GM21528 (cell line): ENCODE data around the gene TNFRSF25.
A peak's percentile ranks its signal among the peaks of the same experiment; 100 is the strongest.
"Not testable (repeated sequence)": the region's sequence is repeated elsewhere in the genome, so short reads cannot be mapped to it uniquely, and the experiment has no call there.

Experiments
- ATAC-seq: cut with Tn5 transposase; IDR thresholded peaks from one replicate; pipeline ENCODE4 v1.9.1; 2021; ENCODE audit warnings: mild to moderate bottlenecking, moderate library complexity; ENCODE audit not compliant: unreplicated experiment, low FRiP score

The TNFRSF25 gene

DNA sequence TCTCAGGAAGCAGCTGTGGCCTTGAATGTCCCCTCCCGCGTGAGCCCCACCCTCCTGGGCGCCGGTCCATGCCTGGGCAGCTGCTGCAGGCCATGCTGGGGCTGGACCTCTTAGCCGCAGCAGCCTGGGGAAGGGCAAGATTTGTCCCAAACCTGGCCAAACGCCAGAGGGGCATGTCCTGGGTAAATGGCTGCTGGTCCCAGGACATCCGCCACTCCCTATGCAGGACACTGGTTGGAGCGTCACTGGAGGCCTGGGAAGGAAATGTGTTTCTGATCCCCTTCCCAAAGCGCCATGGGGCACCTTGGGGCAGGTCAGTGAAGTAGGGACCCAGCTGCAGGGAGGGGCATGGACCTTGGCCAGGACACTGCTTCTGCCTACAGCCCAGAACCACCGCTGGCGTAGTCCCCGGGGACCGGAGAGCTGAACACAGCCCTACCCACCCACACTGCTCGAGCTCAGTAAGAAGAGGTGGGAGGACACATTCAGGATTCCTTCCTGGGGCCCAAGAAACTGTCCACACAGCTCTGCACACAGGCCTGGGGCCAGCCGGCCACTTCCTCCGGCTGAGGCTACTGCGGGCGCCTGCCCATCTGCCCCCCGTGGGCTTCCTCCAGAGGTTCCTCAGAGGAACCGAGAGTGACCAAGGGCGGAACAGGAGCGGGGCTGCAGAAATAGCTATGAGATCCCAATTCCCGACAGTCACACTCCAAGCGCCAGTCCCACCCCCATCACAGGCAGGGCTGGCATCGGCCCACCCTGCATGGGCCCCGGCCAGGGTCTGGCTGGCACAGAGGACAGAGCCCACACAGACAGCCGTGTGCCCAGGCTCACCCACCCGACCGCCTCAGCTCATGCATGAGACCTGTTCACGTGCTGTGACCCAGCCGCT is 36.3 kb upstream of the TNFRSF25 start:
- ATAC-seq = no peak

DNA sequence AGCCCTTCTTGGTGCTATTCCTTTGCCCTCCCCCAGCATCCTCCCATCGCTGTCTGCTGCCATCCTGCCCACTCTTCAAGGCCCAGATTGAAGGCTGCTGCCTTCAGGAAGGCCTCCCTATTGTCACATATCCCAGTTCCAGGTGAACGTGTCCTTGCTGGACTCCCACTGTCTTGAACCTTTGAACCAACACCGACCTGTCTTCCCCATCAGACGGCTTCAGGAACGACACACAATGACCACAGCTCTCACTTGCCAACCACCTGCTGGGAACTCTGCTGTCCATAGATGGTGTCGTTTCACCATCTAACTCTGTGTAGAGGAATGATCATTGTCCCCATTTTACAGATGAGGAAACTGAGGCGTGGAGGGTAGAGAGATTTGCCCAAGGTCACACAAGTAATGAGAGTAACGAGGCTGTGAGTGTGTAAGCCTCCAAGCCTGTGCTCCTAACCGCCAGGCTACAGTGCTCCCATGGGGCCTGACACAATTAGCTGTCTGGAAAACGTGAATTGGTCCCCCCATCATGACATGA is 35.4 kb upstream of the TNFRSF25 start:
- ATAC-seq = no peak

DNA sequence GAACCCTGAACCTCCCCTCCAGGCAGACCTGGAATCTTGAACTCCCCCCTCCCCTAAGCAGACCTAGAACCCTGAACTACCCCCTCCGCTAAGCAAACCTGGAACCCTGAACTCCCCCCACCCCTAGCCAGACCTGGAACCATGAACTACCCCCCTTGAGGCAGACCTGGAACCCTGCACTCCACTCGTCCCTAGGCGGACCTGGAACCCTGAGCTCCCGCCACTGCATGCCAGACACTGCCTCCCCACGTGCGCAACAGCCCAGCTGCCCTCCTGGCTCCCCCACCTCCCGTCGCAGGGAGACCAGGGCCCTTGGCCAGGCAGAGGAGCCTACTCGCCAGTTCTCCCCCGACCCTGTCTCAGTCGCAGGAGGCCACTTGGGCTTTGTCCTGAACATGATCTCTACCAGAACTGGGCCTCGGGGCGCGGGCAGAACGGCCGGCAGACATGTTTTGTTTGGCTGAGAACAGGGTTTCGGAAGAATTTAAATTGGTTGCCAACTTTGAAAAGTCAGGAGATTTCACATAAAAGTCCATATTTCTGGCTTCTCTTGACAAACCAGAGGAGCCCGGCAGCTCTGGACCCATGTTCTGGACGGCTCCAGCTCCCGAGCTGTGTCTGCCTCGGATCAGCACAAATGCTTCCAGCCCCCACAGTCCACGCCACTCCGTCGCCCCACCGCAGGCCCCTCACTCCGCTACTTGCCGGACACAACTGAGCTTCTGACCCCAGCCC is 34.7 kb upstream of the TNFRSF25 start:
- ATAC-seq = no peak

DNA sequence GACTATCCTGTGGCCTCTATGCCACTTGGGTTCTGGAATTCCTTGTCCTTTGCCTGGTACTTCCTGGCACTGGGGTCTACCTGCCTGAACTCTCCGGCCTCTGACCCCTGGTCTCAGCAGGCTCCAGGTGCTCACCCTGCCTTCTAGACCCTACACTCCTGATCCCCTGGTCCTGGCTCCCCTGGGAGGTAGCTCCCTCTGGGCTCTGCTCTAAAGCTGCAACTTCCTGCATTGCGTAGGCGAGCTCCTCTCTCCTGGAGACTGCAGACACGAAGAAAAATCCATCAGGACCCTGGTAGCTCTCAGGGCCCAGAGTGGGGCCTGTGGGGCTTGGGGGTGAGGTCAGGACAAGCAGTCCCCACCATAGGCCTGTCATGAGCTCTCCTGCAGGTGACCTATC is 33.3 kb upstream of the TNFRSF25 start:
- ATAC-seq = no peak

DNA sequence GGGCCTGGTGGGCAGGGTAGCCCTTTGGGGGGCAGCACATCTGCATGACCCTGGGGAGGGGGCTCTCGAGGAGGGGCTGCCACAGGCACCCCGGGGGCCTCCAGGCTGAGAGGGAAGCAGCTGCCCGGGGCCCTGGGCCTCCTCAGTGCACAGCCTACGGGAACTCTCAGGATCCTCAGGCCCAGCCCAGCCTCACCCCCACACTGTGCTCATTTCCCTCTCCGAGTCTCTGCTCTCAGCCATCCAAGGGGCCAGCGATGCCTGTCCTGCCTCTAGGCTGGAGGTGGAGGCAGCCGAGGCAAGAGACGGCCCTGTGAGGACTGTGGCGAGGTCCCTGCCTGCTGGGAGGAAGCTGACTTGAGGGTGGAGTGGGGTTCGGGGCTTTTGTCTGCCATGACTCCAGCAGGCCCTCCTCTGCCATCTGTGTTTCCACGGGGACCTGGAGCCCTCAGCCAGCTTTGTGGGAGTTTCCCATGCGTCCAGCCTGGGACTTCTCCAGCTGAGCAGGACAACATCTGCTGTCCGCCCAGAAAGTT is 32.7 kb upstream of the TNFRSF25 start:
- no peak for ATAC-seq

DNA sequence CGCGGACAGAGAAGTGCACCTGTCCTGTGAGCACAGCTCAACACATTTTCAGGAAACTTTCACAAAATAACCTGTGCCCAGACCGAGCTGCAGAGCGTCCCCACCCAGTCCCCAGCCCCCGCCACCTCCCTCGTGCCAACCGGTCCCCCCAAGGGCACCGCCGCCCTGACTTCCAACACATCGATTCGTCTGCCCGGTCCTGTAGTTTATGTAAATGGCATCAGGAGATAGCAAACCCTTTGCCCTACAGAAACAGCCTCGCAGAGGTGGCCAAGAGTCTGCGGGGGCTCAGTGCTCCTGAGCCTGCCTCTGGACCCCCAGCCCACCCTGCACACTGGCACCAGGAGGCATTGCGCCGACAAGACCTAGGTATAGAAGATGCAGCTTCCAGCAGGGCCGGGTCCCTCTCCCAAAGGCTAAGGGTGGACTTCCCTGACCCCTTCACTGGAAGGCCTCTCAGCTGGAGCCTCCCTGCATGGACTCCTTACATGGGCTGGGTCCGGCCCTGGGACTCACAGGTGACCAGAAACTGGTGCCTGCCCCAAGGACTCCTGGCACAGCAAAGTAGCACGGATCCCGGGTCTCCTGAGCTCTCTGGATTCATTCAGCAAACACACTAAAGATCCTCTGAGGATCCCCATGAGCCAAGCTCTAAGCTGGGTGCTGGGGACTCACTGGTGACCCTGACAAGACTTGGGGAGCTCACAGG is 32.0 kb upstream of the TNFRSF25 start:
- no peak for ATAC-seq

DNA sequence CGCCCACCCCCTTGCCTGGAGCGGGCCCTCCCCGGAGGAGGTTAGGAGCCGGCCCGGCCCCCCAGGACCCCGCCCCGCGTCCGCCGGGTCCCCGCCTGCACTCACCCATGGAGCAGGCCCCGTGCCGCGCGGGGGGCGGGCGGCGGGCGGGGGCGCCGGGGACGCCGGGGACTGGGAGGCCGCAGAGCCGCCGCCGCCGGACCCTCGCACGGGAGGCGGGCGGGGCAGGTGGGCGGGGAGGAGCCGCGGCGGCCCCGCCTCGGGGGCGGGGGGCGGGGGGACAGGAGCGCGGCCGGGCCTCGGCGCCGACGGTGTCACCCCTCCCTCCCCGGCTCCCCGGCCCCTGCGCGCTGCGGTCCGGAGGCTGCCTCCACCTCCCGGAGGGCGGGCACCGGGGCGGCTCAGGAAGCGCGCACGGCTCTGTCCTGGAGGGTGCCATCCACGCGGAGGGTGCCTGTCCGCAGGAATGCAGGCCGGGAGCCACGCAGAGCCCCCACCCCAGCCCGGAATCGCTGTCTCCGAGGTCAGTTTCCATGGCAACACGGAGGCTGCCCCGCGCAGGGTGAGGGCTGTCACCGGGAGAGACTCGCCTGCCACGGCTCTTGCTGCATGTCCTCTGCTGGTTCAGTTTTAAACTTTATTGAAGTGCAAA is 31.4 kb upstream of the TNFRSF25 start:
- ATAC-seq = no peak

DNA sequence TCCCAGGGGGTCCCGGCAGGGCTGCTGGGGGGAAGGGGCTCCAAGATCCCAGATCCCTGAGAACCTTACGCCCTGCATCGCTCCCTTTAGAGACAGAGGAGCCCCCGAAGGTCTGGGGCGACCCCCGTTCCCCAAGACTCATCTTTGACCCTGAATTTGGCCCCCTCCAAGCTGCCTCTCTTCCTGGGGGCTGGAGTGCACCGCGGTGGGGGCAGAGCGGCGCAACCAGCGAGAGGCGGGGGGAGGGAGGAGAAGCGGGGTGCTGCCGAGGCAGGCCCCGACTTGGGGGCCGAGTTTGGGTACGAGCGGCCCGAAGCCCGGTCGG is 30.9 kb upstream of the TNFRSF25 start:
- no peak for ATAC-seq

DNA sequence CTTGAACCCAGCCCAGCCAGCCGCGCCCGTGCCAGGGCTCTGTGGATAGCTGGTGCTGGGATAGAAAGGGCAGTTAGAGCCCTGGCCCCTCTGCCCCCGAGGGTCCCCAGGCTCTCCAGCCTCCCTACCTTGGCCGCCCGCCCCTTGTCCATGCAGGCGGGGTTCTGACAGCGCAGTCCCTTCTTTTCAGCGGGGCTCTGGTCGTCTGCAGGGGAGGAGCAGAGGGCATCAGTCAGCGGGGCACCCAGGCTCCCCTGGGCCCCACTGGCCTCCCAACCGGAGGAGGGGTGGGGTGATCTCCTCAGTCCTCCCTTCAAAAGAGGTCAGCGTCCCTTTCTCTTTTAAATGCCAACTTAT is 30.4 kb upstream of the TNFRSF25 start:
- ATAC-seq = no peak

DNA sequence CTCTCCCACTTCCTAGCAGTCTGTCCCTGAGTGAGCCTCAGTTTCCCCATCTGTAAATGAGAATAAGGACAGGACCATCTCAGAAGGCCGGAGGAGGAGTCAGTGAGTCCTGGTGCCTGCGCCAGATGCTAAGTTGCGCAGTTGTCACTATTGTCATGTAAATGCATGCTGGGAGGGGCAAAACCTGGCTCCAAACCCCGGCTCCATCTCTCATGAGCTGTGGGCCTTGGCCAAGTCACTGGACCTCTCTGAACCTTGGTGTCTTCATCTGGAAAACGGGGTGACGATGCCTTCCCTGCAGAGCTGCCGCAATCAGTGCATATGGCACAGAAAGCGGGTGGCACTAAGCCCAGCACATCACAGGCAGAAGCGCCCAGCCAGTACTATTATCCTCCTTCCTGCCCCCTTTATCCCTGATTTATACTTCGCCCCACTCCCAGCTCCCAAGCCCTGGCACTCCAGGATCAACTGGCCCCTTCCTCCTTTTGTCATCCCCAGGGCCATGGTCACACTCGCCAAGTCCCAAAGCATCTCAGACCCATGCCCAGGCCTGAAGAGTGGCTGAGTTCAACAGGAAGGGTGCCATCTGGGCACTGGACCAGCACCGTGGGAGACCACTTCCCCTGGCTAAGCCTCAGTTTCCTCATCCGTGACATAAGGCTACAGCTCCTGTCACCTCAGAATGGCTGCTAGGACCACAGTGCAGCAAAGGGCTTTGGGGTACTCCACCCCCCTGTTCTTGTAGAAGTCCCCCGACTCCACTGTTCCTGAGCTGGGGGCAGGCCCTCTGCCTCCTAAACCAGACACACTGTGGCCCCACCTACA is 29.8 kb upstream of the TNFRSF25 start:
- no peak for ATAC-seq

DNA sequence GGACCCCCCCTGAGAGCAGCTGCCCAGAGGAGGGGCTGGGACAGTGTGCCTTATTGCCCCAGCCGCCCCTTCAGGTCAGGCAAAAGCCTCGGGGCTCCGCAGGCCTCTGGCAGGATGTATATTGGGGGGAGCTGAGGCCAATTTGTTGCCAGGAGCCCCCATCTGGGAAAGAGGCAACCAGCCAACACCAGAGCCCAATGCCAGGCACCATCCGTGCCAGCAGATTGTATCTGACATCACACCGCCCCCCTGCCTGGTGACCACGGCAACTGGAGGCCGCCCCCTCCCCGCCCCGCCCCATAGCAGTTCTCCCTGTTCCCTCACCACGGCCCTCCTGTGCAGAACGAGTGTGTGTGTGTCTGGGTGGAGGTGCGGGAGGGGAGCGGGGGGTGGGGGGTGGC is 29.1 kb upstream of the TNFRSF25 start:
- ATAC-seq = no peak

DNA sequence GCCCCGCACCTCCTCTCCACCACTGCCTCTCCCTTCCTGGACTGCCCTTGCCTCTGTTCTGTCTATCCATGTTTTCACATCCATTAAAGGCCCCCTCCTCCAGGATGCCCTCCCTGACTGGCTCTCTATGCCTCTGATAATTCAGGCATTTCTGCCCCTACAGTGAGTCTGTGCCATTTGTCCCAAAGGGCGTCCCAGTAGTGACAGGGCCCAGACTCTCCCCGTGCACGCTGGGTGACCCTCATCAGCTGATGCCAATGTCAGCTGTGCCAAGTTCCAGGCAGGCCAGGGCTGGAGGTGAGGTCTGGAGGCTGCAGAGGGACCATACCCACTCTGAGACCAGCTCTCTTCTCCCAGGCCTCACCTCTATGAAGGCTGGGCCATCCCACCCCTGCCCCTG is 28.7 kb upstream of the TNFRSF25 start:
- no peak for ATAC-seq

DNA sequence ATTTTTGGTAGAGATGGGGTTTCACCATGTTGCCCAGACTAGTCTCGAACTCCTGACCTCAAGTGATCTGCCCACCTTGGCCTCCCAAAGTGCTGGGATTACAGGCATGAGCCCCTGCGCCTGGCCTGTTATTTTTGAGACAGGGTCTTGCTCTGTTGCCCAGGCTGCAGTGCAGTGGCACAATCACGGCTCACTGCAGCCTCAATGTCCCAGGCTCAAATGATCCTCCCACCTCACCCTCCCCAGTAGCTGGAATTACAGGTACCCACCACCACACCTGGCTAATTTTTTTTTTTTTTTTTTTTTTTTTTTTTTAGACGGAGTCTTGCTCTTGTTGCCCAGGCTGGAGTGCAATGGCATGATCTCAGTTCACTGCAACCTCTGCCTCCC is 27.9 kb upstream of the TNFRSF25 start:
- not testable (repeated sequence) for ATAC-seq

DNA sequence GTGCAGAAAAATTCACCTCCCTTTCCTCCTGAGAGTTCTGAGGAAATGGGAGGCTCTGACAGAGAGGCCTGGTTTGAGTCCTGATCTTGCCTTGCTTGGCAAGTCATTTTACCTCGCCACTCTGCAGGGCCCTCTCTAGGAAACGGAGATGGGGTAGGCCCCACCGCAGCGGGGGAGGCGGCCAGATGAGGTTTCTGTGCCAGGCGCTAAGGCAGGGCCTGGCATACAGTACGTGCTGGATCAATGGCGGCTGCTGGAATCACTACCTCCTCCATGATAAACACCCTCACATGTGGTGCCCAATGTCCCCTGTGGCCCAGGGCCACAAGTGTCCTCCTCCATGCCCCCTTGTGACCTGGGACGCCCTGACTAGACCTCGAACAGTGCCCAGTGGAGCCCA is 26.0 kb upstream of the TNFRSF25 start:
- no peak for ATAC-seq

DNA sequence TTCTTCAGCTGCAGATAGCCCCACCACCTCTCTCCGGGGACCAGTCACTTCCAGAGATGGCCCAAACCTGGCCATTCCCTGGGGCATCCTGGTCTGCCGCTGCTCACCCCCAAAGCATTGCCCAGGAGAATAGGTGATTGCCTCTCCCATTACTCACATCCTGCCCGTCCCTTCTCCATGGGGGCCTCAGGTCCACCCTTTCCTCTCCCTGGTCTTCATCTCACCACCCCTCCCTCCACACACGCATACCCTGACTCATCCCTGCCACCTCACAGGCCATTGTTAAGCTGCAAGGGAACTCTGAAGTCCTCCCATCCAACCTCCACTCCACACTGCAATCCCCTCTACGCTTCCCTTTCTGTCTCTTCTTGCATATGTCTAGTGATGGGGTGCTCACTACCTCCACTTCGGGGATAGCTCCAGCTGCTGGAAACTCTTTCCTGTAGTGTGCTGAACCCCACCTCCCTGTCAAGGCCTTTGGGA is 25.5 kb upstream of the TNFRSF25 start, which contains the start of gene PLEKHG5:
TSS of gene PLEKHG5 (minus strand) at position 188 of the 483 bp plus-strand sequence. CDS start 14,096 bp downstream, outside the sequence.
- ATAC-seq = no peak

DNA sequence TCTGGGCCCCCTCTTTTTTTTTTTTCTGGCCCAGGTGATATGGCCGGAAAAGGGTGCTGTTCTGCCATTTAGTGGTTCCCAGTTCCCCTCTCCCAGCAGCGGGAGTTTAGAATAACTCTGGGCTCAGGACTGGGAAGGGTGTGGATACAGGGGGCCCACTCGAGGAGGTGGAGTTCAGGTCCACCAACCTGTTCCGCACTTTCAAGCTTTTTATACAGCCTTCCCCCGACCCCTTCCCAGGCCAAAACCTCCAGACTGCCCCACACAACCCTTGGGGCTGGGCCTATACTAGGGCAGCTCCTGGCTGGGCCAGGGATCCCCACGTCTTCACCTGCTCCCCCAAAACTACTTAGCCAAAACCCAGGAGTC is 25.1 kb upstream of the TNFRSF25 start:
- no peak for ATAC-seq

DNA sequence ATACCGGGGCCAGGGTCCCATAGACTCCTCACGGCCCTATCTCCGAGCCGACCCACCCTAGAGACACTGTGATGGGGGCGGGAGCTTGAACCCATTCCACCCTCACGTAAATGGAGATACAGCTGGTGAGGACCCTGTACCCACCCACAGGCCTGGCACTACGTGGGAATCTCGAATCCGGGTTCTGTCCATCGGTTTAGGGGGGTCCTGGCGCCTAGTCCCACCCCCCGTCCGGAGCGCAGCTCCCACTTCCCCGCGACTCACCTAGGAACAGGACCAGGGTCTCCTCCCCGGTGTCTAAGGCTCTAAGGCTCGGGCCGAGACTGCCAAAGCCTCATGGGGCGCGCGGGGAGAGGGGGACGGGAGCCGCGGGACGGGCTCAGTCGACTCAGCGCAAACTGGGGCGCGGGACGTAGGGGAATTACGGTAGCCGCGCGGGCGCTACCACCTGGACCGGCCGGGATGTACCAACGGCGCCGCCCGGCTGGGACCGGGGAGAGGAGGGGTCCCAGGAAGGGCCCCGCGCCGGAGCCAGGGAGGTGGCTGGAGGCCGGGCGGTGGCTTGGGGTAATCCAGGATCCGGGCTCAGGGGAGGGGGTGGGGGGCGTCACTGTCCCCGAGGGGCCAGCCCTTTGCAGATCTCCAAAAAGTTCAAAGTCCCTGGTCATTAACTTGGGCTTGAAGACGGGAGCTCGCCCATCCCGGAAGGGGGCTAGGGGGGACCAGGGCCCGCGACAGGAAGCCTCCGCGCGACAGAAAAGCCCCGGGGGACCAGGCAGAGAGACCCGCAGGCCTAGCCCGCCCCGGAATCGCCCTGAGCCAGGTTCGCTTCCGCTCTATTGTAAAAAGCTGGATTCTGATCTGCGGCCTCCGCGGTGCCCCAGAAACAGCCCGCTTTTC is 24.5 kb upstream of the TNFRSF25 start:
- no peak for ATAC-seq

DNA sequence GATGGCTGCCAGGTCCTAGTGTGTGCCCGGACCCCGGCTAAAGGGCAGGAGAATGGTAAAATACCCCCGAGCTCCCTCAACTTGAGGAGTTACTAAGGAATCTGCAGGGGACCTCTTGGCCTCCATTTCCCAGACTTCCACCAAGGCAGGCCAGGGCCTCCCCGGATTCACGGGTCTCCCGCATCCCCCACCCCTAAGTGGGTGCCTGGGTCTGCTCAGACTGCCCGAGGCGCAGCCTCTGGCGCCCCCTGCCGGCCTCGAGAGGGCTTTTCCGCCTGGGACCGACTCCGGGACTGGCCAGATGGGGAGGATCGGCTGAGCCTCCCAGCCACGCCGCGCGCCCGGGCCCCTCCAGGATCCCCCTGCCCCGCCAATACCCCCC is 23.8 kb upstream of the TNFRSF25 start:
- ATAC-seq = peak; percentile 59
